ENCODE measurements around the gene CLUH.

CLUH gene

DNA sequence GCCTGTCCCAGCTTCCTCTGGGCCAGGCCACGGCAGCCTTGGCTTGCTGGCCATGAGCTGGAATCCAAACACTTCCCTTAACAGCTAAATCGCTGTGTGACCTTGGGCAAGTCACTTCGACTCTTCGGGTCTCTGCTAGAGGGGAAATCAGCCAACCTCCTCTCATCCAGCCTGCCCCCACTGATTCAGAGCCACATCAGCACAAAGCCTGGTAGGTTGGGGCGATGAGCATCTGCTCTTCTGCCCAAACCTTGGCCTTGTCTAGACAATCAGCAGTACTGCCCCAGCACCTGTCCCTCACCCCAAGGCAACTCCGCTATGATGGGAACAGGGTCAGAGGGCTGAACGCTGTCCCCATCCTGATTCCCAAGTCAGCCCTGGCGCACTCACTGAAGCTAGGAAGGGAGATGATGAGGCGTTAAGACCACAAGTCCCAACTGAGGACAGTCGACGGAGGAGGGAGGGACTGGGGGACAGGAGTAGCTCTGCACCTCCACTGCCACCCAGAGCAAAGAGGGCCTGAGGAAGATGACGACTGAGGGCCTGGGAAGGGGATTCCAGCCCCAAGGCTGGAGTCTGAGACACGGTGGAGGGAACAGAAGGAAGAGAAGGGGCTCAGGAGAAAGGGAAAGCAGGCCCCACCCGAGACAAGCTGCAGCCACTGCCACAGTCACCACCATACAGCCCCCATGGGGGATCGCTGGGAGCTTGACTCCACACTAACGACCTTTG is 1.3 kb downstream of the CLUH start:
- TF ChIP-seq, protein P1, sequence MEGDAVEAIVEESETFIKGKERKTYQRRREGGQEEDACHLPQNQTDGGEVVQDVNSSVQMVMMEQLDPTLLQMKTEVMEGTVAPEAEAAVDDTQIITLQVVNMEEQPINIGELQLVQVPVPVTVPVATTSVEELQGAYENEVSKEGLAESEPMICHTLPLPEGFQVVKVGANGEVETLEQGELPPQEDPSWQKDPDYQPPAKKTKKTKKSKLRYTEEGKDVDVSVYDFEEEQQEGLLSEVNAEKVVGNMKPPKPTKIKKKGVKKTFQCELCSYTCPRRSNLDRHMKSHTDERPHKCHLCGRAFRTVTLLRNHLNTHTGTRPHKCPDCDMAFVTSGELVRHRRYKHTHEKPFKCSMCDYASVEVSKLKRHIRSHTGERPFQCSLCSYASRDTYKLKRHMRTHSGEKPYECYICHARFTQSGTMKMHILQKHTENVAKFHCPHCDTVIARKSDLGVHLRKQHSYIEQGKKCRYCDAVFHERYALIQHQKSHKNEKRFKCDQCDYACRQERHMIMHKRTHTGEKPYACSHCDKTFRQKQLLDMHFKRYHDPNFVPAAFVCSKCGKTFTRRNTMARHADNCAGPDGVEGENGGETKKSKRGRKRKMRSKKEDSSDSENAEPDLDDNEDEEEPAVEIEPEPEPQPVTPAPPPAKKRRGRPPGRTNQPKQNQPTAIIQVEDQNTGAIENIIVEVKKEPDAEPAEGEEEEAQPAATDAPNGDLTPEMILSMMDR (conservative IDR thresholded peaks at IDR 0.05; ENCODE audit: low read length): no peak
- H3K4me3 ChIP-seq (ENCODE audit: low read length): peak overlapping the region; percentile 80
- DNase-seq (ENCODE audit: low read depth): no peak

DNA sequence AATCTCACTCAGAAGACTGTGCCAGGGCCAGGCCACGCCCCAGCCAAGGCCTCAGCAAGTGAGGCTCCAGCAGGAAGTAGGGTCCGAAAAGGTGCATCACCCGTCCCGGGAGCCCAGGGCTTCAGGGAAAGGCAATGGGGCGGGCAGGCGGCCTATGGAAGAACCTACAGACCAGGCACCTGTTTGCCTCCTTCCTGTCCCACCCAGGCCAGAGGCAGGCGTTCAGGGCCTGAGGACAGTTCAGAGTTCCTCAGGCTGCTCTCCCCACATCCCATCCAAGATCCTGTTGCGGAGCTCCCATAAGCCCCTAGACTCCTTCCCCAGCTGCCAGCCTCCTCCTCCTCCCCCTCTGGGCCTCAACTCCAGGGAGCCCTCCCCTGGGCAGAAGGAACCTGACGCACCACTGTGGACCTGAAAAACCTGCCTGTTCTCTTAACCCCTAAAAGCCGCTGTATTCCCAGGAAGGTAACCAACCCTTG is 2.3 kb downstream of the CLUH start:
- peak overlapping the region; percentile 30 for H3K4me3 ChIP-seq (ENCODE audit: low read length)
- peak; percentile 15 for DNase-seq (ENCODE audit: low read depth)
- TF ChIP-seq, protein P1 (conservative IDR thresholded peaks at IDR 0.05; ENCODE audit: low read length): no peak

DNA sequence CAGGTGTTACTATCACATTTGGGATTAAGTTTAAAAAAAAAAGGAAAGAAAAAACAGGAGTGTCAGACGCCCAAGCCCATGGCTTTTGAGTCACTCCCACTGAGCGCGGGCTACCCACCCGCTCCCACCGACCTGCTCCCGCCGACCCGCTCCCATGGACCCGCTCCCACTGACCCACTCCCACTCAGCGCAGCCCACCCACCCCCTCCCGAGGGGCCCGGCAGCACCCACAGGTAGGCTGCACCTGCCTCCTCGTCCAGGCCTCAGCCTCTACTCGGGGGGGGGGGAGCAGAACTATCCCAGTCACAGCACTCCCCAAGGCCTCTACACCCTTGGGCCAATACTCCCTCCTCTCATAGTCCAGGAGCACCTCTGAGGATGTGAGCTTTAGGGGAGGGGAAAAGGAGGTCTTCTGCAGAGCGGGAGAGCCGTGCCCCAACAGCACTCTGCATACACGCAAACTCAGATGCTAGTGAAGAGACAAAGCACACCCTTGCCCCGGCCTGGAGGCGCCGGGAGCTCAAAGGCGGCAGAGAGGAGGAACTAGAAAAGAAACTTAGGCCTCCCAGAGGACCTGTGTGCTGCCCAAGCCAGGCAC is 2.9 kb downstream of the CLUH start:
- TF ChIP-seq, protein P1 (conservative IDR thresholded peaks at IDR 0.05; ENCODE audit: low read length): no peak
- no peak overlapping the region; the same call in 1 of the 2 replicates for H3K4me3 ChIP-seq (ENCODE audit: low read length)
- no peak for DNase-seq (ENCODE audit: low read depth)

DNA sequence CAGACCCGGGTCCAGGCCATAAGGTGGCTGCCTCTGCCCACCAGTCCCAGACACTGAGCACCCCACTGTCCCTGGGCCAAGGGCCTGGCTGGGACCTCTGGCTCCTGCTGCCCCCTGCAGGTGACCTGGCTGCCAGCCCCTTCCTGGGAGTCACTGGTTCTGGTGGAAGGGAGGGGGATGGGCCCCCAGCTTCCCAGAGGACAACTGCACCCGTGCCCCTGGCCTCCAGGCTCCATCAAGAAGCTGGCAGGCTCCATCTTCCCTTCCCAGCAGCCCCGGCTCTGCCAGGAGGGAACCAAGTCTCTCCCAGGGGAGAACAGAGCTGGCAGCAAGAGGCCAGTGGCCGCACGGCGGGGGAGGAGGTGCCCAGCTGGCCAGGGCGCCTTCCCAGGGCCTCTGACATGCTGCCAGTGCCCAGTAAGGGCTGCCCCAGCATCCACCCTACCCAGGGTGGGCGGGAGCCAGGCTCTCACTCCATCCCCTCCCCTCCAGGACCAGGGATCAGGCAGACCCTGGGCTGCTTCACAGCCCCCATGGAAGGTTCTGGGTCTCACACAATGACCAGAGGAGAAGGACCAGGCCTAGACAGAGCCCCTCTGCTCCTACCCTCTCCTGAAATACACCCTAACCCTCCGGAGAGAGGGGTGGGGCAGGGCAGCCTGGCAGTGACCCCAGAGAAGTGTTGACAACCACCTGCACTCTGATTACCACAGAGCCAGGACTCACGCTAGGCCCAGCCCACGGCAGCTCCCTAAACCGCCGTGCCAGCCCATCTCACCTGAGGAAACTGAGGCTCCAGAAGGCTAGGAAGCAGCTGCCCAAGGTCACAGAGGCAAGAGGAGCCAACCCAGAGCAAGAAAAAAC is 3.6 kb downstream of the CLUH start:
- TF ChIP-seq, protein P1 (conservative IDR thresholded peaks at IDR 0.05; ENCODE audit: low read length): peak; percentile 34
- DNase-seq (ENCODE audit: low read depth): no peak
- H3K4me3 ChIP-seq (ENCODE audit: low read length): no peak overlapping the region

DNA sequence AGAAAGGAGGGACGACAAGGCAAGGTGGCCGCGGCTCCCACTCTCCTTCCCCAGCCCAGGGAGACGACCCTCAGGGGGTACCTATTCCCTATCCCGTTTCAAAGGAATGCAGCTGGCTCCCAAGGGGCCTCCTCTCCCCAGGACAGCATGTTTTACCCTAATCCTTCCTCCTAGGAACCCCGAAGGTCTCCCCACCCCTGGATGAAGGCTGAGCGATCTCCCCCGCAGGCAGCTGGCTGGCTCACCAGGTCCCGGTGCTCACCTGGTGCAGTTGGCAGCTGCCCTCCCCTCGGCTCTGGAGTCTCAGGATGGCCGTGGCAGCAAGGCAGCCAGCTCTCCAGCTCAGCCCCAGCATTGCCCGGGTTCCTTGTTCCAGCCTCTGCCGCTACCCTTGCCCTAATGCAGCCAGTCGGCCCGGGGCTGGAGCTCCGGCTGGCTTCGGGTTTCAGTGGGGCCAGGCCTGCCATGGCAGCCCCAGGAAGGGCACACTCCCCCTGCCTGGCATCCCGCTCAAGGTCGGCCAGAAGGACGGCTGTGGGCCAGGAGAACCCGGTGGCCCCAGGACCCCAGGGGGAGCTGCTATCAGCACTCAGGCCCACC is 4.6 kb downstream of the CLUH start:
- TF ChIP-seq, protein P1 (conservative IDR thresholded peaks at IDR 0.05; ENCODE audit: low read length): no peak
- no peak overlapping the region for H3K4me3 ChIP-seq (ENCODE audit: low read length)
- DNase-seq (ENCODE audit: low read depth): no peak

DNA sequence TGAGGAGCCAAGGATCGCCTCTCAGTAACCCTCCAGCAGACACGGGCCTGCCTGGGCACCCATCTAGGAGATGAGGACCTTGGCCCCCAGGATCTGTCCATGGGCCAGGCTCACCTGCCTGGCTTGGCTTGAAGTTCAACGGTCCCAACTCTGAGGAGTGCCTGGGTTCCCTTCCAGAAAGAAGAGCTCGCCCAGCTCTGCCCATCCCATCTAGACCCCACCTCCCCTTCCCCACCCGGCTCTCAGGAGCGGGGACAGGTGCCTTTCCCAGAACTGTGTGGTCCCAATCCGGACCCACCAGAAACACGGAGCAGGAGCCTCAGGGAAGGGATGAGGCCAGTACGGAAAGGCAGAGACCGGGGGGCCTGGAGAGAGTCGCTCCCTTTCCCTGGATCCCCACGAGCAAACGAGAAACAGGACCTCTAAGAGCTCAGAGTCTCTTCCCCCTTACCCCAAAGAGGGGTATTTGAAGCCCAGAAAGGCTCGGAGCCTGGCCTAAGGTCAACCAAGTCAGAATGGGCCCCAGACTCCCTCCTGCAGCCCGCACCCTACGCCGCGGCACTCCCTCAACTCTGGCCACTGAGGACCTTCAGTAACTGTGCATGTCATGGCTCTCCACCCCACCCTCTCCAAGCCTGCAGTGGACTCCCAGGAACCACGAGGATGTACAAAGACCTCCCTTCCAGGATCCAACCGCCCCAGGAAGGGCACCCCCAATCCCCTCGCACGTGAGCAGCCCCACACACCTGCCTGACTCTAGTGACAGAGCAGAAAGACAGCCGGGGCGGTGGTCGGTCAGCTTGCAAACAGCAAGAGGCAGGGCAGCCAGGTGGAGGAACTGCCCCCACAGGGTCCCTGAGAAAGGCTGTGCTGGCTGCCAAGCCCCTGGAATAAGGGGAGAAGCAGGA is 5.4 kb downstream of the CLUH start:
- no peak for DNase-seq (ENCODE audit: low read depth)
- TF ChIP-seq, protein P1 (conservative IDR thresholded peaks at IDR 0.05; ENCODE audit: low read length): no peak
- no peak overlapping the region for H3K4me3 ChIP-seq (ENCODE audit: low read length)

All from AG10803 (cell line).